Calu3 (cell line): ENCODE measurements around the gene PSMD1. TPM values are rescaled to one million over a fixed set of nuclear protein-coding genes. Genes with fewer than 3 reads are reported as not detected.

ENCODE experiments used
- BruUV-seq: library from RNA; stranded (reverse); fragments of 400-500 nt; replicated peaks from 2 replicates; lab custom pipeline; 2021; lab: Mats Ljungman, UMichigan
- CTCF ChIA-PET: fragments of 300-600 bp; sonication (Branson Sonifier 250); formaldehyde crosslinking; loops from one replicate; lab custom pipeline; 2022; ENCODE audit warnings: antibody characterized with exemption; lab: Charles Lee
- DNase-seq: peaks from one replicate; pipeline ENCODE4 v3.0.0; 2022
- H3K27ac Mint-ChIP-seq: one replicate; pipeline ENCODE4 v1.8.0; 2022; ENCODE audit warnings: mixed read lengths; ENCODE audit not compliant: unreplicated experiment
- H3K27me3 Mint-ChIP-seq: one replicate; pipeline ENCODE4 v1.8.0; 2022; ENCODE audit warnings: mixed read lengths; ENCODE audit not compliant: unreplicated experiment
- H3K36me3 Mint-ChIP-seq: one replicate; pipeline ENCODE4 v1.8.0; 2022; ENCODE audit warnings: mild to moderate bottlenecking, moderate library complexity, mixed read lengths; ENCODE audit not compliant: insufficient read depth, unreplicated experiment
- H3K4me1 Mint-ChIP-seq: one replicate; pipeline ENCODE4 v1.8.0; 2022; ENCODE audit warnings: mild to moderate bottlenecking, low read depth, mixed read lengths; ENCODE audit not compliant: unreplicated experiment
- H3K4me3 Mint-ChIP-seq: one replicate; pipeline ENCODE4 v1.8.0; 2022; ENCODE audit warnings: mild to moderate bottlenecking, low read depth, moderate library complexity, mixed read lengths; ENCODE audit not compliant: unreplicated experiment
- H3K9me3 Mint-ChIP-seq: one replicate; pipeline ENCODE4 v1.8.0; 2022; ENCODE audit warnings: low read depth, mixed read lengths; ENCODE audit not compliant: unreplicated experiment
- CTCF ChIP-seq: fragments of 200-600 bp; IDR thresholded peaks from one replicate; pipeline ENCODE4 v1.8.0; 2022; ENCODE audit warnings: antibody characterized with exemption; ENCODE audit not compliant: unreplicated experiment
- intact Hi-C: fragments of 100-400 bp; cut with micrococcal nuclease; formaldehyde crosslinking; loops from one replicate; pipeline ENCODE4 v1.10.0; 2022; ENCODE audit not compliant: unreplicated experiment
- total RNA-seq: library from RNA; stranded (reverse); gene quantifications from 2 replicates; pipeline ENCODE4 v1.2.3, GENCODE V29; 2022

Gene PSMD1
- total RNA-seq, 1 experiment from 2014 or later: 135 TPM

DNA sequence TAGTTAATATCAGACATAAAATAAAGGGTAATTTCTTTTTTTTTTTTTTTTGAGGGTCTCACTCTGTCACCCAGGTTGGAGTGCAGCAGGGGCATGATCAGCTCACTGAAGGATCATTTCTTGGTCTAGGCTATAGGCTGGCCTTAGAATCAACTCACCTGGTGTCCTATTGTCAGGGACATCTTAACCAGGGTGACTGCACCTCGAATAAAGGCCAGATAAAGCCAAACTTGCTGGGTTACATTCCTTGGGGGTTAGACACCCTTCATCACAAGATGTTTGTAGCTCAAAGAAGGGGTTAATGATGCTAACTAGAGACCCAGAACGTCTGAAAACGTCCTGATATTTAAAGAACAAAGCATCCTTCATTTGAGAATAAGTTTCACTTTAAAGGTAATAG, 42.8 kb upstream of the PSMD1 start:
- Mint-ChIP-seq H3K27me3 (peaks cover 85% of the 10 kb centered on the region), H3K4me3 (no peak overlapping the region), H3K36me3 (no peaks in the 10 kb centered on the region), H3K9me3 (no peaks in the 10 kb centered on the region), H3K27ac (no peak overlapping the region), H3K4me1 (peaks cover 13% of the 10 kb centered on the region)
- TF ChIP-seq CTCF: no peak
- no peak for DNase-seq
- no TSS peak for BruUV-seq
- intact Hi-C loops: no loop called here
- CTCF ChIA-PET: no interaction called here

DNA sequence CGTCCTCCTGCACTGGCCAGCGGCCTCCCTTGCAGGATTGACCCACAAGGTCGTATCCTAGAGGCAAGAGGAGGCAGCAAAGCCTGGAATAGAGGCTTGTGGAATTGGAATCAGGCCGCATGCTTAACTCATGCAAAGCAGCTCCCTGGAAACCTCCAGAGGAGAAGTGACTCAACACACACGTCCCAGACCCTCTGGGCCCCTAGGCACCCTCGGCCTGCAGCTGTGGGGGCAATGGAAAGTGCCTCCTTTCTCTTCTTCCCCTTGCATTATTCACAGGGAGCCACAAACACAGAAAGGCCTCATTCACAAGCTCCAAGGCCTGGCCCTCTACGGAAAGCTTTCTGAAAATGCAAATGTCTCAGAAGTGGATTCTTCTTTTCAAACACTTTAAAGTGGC, 41.2 kb upstream of the PSMD1 start:
- Mint-ChIP-seq H3K27me3 (peaks cover 83% of the 10 kb centered on the region), H3K9me3 (no peaks in the 10 kb centered on the region), H3K4me1 (peaks cover 13% of the 10 kb centered on the region), H3K36me3 (no peaks in the 10 kb centered on the region), H3K4me3 (no peak overlapping the region), H3K27ac (no peak overlapping the region)
- no peak for TF ChIP-seq CTCF
- no peak for DNase-seq
- BruUV-seq: no TSS peak
- CTCF ChIA-PET: no interaction called here
- intact Hi-C loops: no loop called here

GRCh38 chr2:231015926-231016325, 40.7 kb upstream of the PSMD1 start:
- no peak overlapping the region for H3K4me3 Mint-ChIP-seq

DNA sequence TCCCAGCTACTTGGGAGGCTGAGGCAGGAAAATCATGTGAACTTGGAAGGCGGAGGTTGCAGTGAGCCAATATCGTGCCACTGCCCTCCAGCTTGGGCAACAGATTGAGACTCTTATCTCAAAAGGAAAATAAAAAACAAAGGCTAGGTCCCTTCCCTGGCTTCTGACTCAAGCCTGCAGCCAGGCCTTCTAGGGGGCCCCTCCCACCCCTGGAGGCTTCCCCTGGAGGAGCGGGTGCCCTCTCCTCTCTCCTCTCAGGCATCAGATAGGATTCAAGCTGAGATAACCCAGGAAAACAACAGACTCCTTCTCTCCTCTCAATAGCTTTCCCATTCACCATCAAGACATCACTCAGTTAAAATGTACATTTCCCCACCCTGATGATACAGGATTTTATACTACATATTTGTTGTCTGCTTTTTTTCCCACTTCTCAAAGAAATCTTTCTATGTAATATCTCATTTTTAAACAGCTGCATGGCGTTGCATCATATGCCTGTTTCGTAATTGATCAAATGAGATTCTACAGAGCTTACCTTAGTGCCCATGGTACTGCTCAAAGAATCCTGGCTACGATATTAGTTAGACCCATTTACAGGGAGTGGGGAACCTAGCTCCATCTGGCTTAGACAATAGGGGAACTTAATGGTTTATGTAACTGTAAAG, 40.0 kb upstream of the PSMD1 start:
- Mint-ChIP-seq H3K4me1 (peaks cover 13% of the 10 kb centered on the region), H3K36me3 (no peaks in the 10 kb centered on the region), H3K4me3 (no peak overlapping the region), H3K27me3 (peaks cover 78% of the 10 kb centered on the region), H3K9me3 (no peaks in the 10 kb centered on the region), H3K27ac (no peak overlapping the region)
- no TSS peak for BruUV-seq
- intact Hi-C loops: no loop called here
- DNase-seq: no peak
- TF ChIP-seq CTCF: no peak
- CTCF ChIA-PET: interaction anchor here (1.2 kb wide), 1 partner anchor 13 kb away, joined by 5 read pairs; no protein-coding TSS in a partner anchor

More at GRCh38 chr2:231015926-231016325, 40.7 kb upstream of the PSMD1 start:
- no peaks in the 10 kb centered on the region for H3K9me3 Mint-ChIP-seq
- peaks cover 83% of the 10 kb centered on the region for H3K27me3 Mint-ChIP-seq
- BruUV-seq: no TSS peak
- CTCF ChIA-PET: interaction anchor here (1.2 kb wide), 1 partner anchor 14 kb away, joined by 5 read pairs; no protein-coding TSS in a partner anchor
- H3K27ac Mint-ChIP-seq: no peak overlapping the region
- no peaks in the 10 kb centered on the region for H3K36me3 Mint-ChIP-seq
- intact Hi-C loops: no loop called here
- no peak for TF ChIP-seq CTCF
- H3K4me1 Mint-ChIP-seq: peaks cover 13% of the 10 kb centered on the region
- DNase-seq: no peak
